CD1c-positive myeloid dendritic cell (primary cell): ENCODE data around the gene BAHCC1.
A peak's percentile ranks its signal among the peaks of the same experiment; 100 is the strongest.

Experiments used
- DNase-seq: peaks from one replicate; pipeline ENCODE4 v3.0.0-alpha.2; 2016; ENCODE audit errors: extremely low spot score

BAHCC1 gene

DNA sequence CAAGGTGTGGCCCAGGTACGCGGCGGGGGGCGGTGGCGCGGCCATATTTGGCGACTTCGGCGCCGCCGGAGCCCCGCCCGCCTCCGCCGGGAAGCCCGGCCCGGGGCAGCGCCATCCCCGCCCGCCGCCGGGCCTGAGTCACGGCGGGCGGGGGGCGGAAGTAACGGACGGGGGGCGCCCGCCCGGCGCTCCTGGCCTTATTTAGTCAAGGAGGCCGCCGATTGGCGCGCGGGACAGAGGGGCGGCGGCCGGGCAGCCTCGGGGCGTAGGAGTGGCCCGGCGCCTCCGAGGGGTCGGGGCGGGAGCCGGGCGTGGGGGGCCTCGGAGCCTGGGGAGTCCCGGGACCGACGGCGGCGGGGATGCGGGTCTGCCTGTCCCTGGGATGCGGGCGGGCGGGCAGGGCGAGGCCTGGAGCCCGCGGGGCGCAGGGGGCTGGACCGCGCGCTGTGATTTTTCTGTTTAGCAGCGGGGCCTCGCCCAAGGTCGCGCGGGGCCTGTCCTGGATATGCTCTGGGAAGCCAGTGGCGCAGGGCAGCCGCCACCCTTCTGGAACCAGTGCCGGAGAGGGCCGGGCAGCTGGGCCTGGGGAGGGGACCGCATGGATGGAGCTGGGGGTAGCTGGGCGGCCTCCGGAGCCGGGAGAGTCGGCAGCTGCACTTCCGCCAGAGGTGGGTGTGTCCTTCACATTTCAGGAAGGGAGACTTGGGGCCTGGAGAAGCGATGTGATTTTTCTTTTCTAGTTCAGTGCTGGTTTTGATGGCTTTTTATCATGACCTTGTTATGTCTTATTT lies 119.7 kb downstream of the BAHCC1 start:
- DNase-seq = peak; percentile 83

DNA sequence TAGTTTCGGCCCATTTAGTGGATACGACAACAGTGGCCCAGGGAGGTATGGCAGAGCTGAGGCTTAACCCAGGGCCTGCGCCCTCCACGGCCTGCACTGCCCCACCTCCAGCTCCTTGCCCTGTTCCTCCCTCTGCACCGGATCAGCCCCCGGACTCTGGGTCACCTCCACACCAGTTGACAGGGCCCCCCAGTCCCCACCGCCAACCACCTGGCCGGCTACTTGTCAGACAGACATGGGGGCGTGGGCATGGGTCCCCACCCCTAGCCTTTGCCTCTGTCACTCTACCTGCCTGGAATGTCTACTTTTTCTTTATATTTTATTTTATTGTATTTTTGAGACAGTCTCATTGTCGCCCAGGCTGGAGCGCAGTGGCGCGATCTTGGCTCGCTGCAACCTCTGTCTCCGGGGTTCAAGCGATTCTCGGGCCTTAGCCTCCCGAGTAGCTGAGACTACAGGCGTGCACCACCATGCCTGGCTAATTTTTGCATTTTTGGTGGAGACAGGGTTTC lies 120.3 kb downstream of the BAHCC1 start:
- DNase-seq = no peak
